ELR (cell line): Measurements from ENCODE around the gene RPL29.

ENCODE experiments used
- DNase-seq: peaks from one replicate; pipeline ENCODE4 v3.0.0-alpha.2; 2015; ENCODE audit warnings: low read depth

The RPL29 gene

GRCh38 chr3:51963951-51964451 is 31.7 kb downstream of the RPL29 start:
- no peak for DNase-seq

DNA sequence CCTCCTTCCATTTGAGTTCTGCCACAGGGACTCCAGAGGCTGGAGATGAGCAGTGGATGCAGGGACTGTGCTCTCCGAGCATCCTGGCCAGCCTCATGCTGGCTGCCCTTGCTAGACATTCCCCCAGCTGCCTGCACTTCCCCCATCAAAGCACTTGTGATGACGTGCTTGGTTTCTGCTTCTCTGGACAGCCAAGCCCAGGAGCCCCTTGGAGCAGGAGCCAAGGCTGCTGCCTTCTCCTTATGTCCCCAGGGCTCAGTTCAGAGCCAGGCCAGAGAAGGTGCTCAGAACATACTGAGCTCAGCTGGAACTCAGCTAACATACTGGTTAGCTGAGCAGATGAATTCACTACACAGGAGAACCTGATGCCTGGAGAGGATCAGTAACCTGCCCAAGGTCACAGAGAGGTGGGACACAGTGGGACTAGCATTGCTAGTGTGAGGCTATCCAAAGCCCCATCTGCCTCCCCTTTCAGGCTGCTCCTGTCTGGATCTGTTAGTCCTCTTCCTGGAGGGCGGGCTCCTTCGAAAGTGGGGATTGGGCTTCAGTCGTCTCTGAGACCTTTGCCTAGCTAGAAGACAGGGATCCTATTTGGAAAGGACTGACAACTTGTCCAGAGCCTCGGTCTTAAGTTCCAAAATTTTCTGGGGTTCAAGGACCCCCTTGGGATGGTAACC is 32.7 kb downstream of the RPL29 start:
- no peak for DNase-seq

DNA sequence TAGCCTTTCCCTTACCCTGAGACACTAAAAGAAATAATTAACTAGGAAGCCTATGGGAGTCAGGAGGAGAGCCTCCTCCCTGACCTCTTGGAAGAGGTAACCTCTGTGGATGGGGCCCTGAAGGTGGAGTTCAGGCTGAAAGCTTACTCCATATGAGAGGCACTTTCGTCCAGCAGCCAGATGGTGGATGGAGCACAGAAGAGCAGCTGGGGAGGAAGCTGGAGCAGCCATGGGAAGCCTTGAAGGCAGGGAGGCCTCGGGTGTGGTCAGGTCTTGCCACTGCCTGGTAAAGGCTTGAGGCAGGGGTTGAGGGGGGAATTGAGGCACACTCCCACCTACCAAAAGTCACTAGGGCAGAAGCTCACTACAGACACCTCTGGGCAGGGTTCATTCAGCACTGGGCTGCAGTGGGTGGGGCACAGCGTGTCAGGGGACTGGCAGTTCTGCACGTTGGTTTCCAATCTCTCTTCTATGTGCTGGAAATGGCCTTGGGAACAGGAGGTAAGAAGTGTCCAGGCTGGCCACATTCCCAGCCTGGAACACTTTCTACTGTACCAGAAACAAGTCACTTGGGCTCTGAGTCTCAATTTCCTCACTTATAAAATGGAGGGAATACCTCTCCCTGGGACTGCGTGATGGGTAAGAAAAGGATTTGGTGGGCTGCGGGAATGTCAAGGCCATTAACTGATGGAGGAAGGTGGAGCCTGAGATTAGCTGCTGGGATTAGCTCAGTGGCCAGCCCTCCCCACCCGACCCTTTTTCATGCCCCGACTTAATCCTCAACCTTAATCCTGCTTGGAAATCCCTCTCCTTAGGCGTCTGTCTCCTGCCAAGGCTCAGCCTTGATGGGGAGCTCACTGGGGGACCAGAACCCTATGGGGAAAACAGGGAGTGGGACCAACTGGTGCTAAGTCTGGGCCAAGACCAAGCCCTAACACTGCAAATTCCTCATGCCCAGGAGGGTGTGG is 33.8 kb downstream of the RPL29 start:
- no peak for DNase-seq

DNA sequence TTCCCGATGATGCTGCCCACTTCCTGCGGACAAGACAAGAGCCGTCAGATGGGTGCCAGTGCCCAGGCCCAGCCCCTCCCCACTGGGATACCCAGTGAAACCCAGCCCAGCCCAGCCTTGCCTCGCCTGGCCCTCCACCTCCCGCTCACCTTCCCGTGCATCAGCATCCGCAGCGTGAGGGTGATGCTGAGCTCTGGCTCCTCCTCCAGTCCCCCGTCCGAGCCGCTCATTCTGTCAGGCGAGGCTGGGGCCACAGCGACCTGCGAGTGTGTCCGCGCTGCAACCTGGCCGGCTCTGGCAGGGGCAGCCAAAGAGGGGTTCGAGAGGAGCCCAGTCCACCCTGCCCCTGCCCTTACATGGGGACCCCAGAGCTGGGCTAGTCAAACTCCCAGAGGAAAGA is 34.7 kb downstream of the RPL29 start:
- DNase-seq, result no peak

- no peak for DNase-seq
Measured at GRCh38 chr3:51960386-51960785, 35.3 kb downstream of the RPL29 start.

DNA sequence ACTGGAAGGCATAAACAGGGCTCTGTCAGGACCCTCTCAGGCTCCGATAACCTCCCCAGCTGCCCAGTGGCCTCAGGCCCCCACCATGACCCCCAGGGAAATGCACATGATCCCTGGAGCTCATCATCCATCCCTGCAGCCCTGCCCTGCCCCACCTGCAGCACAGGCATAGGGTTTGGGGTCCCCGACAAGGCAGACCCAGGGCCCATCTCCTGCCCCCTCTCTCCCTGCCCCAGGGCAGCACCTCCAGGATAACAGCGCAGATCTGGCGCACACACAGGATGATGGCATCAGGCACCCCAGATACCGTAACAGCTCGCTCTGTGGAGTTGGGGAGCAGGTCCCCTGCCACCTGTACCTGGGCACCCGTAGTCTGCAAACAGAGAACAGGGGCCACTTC is 36.0 kb downstream of the RPL29 start:
- DNase-seq, result no peak

DNA sequence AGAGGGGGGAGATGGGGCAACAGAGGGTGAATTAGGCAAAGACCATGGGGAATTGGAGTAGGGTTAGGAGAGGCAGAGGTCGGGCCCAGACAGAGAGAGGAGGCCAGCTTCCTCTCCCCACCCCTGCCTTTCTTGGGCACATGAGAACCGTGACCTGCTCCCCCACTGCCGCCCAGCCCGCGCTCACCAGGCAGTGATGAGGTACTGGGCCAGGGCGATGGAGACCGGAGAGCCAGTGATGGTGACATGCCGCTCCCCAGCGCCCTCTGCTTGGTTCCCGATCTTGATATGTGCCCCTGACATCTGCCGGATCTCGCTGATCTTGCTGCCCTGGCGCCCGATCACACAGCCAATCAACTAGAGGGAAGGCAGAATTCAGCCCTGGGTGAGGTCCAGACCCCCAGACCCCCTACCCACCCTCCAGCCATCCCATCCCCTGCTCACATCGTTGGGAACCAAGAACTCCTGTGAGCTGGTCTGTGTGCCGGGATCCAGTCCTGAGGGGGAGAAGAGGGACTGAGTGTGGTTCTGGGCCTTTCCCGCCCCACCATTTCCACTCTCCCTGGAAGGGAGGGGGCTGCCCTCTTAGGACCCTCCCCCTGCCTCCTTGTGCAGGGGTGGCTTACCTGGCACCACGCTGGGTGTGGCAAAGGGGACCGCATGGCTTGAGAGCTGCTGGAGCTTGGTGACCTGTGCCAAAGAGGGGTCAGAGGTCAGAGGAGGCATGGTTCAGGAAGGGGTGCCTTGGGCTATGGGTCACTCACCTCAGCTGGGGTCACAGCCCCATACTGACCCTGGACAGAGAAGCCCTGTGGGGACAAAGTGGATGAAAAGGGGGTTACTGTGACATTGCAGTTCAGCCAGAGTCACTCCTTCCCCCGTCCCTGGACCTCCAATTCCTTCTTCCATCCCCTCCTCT is 36.8 kb downstream of the RPL29 start:
- no peak for DNase-seq

- DNase-seq, result no peak
Measured at GRCh38 chr3:51957520-51958205, 38.0 kb downstream of the RPL29 start.

GRCh38 chr3:51955893-51956770 is 39.6 kb downstream of the RPL29 start:
- DNase-seq, result no peak

DNA sequence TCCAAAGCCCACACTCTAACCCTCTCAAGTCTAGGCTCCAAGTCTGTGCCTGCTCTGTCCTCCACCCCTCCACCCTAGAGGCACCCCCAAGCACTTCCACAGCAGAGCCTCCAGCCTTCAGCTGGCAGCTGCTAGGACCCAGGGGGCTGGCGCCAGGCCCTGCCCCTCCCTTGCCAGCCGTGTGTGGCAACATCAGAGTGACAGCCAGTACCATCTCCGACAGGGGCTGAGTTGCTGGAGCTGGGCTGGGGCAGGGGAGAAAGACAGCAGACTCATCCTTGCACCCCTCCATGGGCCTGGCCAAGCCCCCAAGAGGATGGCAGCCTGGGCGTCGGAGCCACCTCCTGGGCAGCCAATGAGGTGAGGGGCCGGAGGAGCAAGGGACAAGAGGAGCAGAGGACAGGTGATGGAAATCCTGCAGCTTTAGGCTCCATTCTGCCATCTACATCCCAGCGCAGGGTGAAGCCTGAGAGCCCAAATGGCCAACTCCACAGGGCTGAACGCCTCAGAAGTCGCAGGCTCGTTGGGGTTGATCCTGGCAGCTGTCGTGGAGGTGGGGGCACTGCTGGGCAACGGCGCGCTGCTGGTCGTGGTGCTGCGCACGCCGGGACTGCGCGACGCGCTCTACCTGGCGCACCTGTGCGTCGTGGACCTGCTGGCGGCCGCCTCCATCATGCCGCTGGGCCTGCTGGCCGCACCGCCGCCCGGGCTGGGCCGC is 40.4 kb downstream of the RPL29 start, which contains the start of gene GPR62:
TSS of gene GPR62 (plus strand) at position 207 of the 718 bp plus-strand sequence. CDS start at position 479, 272 bp downstream.
- no peak for DNase-seq

DNA sequence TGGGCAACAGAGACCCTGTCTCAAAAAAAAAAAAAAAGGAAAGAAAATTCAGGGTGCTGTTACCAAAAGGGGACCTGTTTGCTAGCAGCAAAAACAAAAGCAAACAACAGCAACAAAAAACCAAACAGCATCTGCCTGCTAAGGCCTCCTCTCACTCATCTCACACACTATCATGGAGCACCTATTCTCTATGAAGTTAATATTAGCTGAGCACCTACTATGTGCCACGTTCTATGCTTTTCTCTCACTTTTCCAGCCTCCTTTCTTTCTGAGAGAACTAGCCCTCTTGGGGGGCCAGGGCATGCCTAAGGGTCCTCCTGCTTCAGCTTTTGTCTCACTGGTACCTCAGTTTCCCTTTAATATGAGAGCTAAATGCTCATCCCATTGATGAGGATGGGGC is 41.0 kb downstream of the RPL29 start:
- no peak for DNase-seq

- DNase-seq, result no peak
Measured at GRCh38 chr3:51954105-51954504, 41.6 kb downstream of the RPL29 start.

DNA sequence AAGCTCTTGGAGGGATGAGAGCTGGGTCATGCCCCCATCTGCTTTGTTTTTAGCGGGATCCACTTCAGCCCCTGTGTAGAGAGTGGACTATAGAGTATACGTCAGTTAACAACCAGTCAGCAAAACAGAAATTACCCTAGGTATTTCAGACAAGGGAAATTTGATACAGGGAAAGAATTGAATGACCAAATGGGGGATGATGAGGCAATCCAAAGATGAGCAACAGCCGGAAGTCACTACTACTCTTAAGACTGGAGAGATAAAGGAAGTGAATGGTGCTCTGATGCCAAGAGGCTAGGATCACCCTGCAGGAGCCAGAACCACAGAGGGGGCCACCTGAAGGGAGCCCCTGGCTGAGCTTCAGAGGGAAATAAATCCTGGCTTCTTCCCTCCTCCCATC is 42.2 kb downstream of the RPL29 start:
- DNase-seq, result peak; percentile 80

DNA sequence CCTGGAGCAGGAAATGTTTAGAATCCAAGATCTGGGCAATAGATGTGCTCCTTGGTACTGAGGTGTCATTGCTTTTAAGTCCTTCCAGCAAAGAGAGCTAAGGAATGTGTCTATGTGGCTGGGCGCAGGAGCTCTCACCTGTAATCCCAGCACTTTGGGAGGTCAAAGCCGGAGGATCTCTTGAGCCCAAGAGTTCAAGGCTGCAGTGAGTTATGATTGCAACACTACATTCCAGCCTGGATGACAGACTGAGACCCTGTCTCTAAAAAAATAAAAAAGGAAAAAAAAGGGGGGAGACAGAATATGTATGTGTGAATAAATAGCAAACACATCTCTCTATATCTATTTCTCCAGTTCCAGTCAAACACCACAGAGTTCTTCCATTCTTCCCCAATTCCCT is 44.8 kb downstream of the RPL29 start:
- no peak for DNase-seq

- no peak for DNase-seq
Measured at GRCh38 chr3:51949121-51949520, 46.6 kb downstream of the RPL29 start.

GRCh38 chr3:51948016-51948580 is 47.6 kb downstream of the RPL29 start:
- DNase-seq, result no peak

GRCh38 chr3:51947215-51947900 is 48.3 kb downstream of the RPL29 start:
- DNase-seq, result no peak

DNA sequence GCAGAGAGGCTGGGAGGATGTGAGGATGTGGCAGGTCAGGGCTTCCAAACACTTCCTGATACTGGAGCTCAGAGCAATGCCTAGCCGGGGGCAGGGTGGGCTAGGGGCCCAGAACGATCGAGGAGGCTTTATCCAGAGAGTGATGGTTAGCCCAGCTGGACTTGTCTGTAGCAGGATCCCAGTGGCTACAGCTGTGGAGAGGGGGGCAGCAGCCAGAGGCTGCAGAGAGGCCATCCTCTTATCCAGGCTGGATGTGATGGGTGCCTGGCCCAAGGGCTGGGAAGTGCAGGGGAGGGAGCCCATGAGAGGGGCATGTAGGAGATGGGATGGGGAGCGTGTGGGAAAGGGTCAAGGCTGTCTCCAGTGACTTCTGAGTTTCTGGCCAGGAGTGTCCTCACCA is 48.9 kb downstream of the RPL29 start:
- DNase-seq, result no peak
